HEK293T (cell line): ENCODE results near the gene CDK5R2.

Experiments
- BHLHE40 ChIP-seq: fragments of 450-650 bp; IDR thresholded peaks from 2 replicates; pipeline ENCODE4 v1.6.1; 2016; ENCODE audit warnings: mild to moderate bottlenecking, moderate library complexity, borderline replicate concordance
- CTBP1 ChIP-seq: fragments of 450-650 bp; IDR thresholded peaks from 2 replicates; pipeline ENCODE4 v1.6.1; 2016; ENCODE audit warnings: borderline replicate concordance
- FOXK2 ChIP-seq: fragments of 450-650 bp; IDR thresholded peaks from 2 replicates; pipeline ENCODE4 v1.6.1; 2016; ENCODE audit warnings: mild to moderate bottlenecking
- FOXM1 ChIP-seq: fragments of 450-650 bp; IDR thresholded peaks from 2 replicates; pipeline ENCODE4 v1.6.1; 2017; ENCODE audit warnings: mild to moderate bottlenecking, borderline replicate concordance
- L3MBTL2 ChIP-seq: fragments of 450-650 bp; conservative IDR thresholded peaks from 2 replicates; pipeline ENCODE4 v1.6.1; 2016; ENCODE audit warnings: mild to moderate bottlenecking
- SP1 ChIP-seq: fragments of 450-650 bp; IDR thresholded peaks from 2 replicates; pipeline ENCODE4 v1.6.1; 2017
- SUZ12 ChIP-seq: fragments of 450-650 bp; IDR thresholded peaks from 2 replicates; pipeline ENCODE4 v1.6.1; 2016; ENCODE audit warnings: mild to moderate bottlenecking
- TF ChIP-seq, protein P1 (sequence below): fragments of 450-650 bp; IDR thresholded peaks from 2 replicates; pipeline ENCODE4 v1.6.1; 2016

GRCh38 chr2:218985021-218985324, 25.5 kb downstream of the CDK5R2 start, which contains the start of gene FEV:
- TF ChIP-seq FOXM1 (no peak), CTBP1 (no peak), L3MBTL2 (no peak), FOXK2 (no peak), SUZ12 (no peak), BHLHE40 (no peak), SP1 (no peak)
- TF ChIP-seq, protein P1, sequence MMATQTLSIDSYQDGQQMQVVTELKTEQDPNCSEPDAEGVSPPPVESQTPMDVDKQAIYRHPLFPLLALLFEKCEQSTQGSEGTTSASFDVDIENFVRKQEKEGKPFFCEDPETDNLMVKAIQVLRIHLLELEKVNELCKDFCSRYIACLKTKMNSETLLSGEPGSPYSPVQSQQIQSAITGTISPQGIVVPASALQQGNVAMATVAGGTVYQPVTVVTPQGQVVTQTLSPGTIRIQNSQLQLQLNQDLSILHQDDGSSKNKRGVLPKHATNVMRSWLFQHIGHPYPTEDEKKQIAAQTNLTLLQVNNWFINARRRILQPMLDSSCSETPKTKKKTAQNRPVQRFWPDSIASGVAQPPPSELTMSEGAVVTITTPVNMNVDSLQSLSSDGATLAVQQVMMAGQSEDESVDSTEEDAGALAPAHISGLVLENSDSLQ: no peak
